ENCODE data around the gene ZBED1. TPM values are rescaled to one million over a fixed set of nuclear protein-coding genes. Genes with fewer than 3 reads are reported as not detected.
"Not testable (repeated sequence)": the region's sequence is repeated elsewhere in the genome, so short reads cannot be mapped to it uniquely, and the experiment has no call there.

ZBED1 gene
- total RNA-seq, 4 donors from 2014 or later: 28.3 to 46.5 (median 34.2) TPM

- ATAC-seq (ENCODE audit: low FRiP score) (no peak), DNase-seq (ENCODE audit: low spot score) (no peak)
- TF ChIP-seq CTCF (IDR thresholded peaks at IDR 0.05): no peak
Observed at GRCh38 chrX:2487366-2487765, 13.4 kb downstream of the ZBED1 start.

GRCh38 chrX:2486476-2487133 lies 14.2 kb downstream of the ZBED1 start:
- no peak for DNase-seq (ENCODE audit: low spot score)
- ATAC-seq (ENCODE audit: low FRiP score): no peak

GRCh38 chrX:2485789-2486345 lies 14.9 kb downstream of the ZBED1 start:
- no peak for ATAC-seq (ENCODE audit: low FRiP score)
- no peak for TF ChIP-seq CTCF (IDR thresholded peaks at IDR 0.05)
- no peak for DNase-seq (ENCODE audit: low spot score)

More at GRCh38 chrX:2486476-2487133, 14.2 kb downstream of the ZBED1 start:
- TF ChIP-seq CTCF (IDR thresholded peaks at IDR 0.05): no peak

- DNase-seq (ENCODE audit: low spot score) (no peak), ATAC-seq (ENCODE audit: low FRiP score) (peak; percentile 65)
- TF ChIP-seq CTCF (IDR thresholded peaks at IDR 0.05): no peak
Observed at GRCh38 chrX:2484721-2485648, 15.8 kb downstream of the ZBED1 start.

GRCh38 chrX:2484256-2484655 lies 16.5 kb downstream of the ZBED1 start:
- no peak for DNase-seq (ENCODE audit: low spot score)
- ATAC-seq (ENCODE audit: low FRiP score): peak; percentile 17
- no peak for TF ChIP-seq CTCF (IDR thresholded peaks at IDR 0.05)

- DNase-seq (ENCODE audit: low spot score): no peak
- no peak for TF ChIP-seq CTCF (IDR thresholded peaks at IDR 0.05)
- ATAC-seq (ENCODE audit: low FRiP score): no peak
Observed at GRCh38 chrX:2483398-2484060, 17.2 kb downstream of the ZBED1 start.

- not testable (repeated sequence) for ATAC-seq (ENCODE audit: low FRiP score); DNase-seq (ENCODE audit: low spot score)
Observed at GRCh38 chrX:2481597-2481996, 19.2 kb downstream of the ZBED1 start.

- ATAC-seq (ENCODE audit: low FRiP score); DNase-seq (ENCODE audit: low spot score): not testable (repeated sequence)
Observed at GRCh38 chrX:2479982-2480381, 20.8 kb downstream of the ZBED1 start.

All from omental fat pad (tissue), 4 donors.